Measurements from ENCODE around the gene LRPAP1. TPM values are rescaled to one million over a fixed set of nuclear protein-coding genes. Genes with fewer than 3 reads are reported as not detected.
"Not testable (repeated sequence)": the region's sequence is repeated elsewhere in the genome, so short reads cannot be mapped to it uniquely, and the experiment has no call there.

LRPAP1 gene
- polyA plus RNA-seq, 2 of the 4 experiments (the other 2 are of a cell fraction), result 64.3 to 81.1 TPM

DNA sequence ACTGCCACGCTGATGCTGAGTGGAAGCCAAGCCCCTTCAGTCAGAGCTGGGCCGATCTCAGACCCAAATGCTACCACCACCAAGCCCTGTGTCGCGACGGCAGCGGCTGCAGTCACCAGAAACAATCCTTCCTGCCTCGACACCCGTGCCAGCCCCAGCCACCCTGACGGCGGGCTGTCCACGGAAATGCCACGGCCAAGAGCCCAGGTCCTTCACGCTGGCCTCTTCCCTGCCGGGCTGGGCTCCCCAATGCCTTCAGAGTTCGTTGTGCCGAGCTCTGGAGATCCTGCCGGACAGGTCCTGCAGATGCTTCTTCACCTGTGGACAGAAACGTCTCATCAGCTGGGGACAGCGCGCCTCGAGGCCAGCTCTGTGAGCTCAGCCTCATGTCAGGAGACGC lies 19.5 kb downstream of the LRPAP1 start:
- ATAC-seq, result no peak
- TF ChIP-seq TFCP2L1 (CRISPR knock-in tag; IDR thresholded peaks at IDR 0.05) (no peak), ESRRA (IDR thresholded peaks at IDR 0.05; ENCODE audit: borderline replicate concordance, low read length) (no peak), HDAC2 (IDR thresholded peaks at IDR 0.05) (no peak), FOSL2 (IDR thresholded peaks at IDR 0.05) (no peak), FOSL2 (CRISPR knock-in tag; IDR thresholded peaks at IDR 0.05) (no peak), BHLHE40 (IDR thresholded peaks at IDR 0.05; ENCODE audit: low read depth, low read length) (no peak)
- TF ChIP-seq, protein P1, sequence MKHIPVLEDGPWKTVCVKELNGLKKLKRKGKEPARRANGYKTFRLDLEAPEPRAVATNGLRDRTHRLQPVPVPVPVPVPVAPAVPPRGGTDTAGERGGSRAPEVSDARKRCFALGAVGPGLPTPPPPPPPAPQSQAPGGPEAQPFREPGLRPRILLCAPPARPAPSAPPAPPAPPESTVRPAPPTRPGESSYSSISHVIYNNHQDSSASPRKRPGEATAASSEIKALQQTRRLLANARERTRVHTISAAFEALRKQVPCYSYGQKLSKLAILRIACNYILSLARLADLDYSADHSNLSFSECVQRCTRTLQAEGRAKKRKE (CRISPR knock-in tag; IDR thresholded peaks at IDR 0.05; ENCODE audit: low read depth), result no peak
- Histone ChIP-seq H3K4me3 (no peak overlapping the region), H3K4me2 (no peak overlapping the region), H3K27ac (no peak overlapping the region), H3K9me3 (no peaks in the 10 kb centered on the region), H3K4me1 (no peaks in the 10 kb centered on the region)
- CTCF ChIA-PET, result interaction anchor here (0.6 kb wide), 1 partner anchor 12 kb away, joined by 3 read pairs; no protein-coding TSS in a partner anchor
- 94% methylated on average over 12 of the region's 22 CpGs for WGBS (ENCODE audit: missing lambda C conversion rate)
- FAIRE-seq, result no peak
- POLR2A ChIA-PET, result no interaction called here
- no peak for DNase-seq (ENCODE audit: low read depth in 1 of 2, low spot score in 1 of 2)

DNA sequence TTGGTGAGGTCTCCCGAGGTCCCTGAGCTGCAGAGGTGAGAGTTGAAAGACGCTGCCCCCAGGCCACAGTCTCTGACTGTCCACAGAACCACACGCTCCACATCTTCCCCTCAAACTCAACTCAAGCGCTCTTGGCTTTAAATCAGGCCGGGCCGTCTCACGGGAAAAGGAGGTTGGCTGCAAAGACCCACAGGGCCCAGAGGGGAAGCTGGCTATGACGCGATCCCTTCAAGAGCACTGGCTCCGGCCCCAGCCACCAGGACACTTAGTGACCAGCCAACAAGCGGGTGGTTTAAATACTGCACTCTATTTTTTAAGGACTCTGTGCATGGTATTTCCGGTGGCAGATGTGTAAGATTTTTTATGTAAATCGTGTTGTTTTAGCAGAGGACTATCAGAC lies 19.9 kb downstream of the LRPAP1 start:
- Histone ChIP-seq H3K9me3 (no peaks in the 10 kb centered on the region), H3K4me2 (no peak overlapping the region), H3K27ac (no peak overlapping the region), H3K4me3 (no peak overlapping the region), H3K4me1 (no peaks in the 10 kb centered on the region)
- ATAC-seq, result no peak
- POLR2A ChIA-PET, result no interaction called here
- CTCF ChIA-PET, result no interaction called here
- TF ChIP-seq CHD4 (IDR thresholded peaks at IDR 0.05; ENCODE audit: borderline replicate concordance), result no peak
- no peak for TF ChIP-seq ZSCAN20 (CRISPR knock-in tag; IDR thresholded peaks at IDR 0.05)
- TF ChIP-seq MAFK (IDR thresholded peaks at IDR 0.05; ENCODE audit: partially characterized antibody), result no peak
- no peak for DNase-seq (ENCODE audit: low read depth in 1 of 2, low spot score in 1 of 2)
- FAIRE-seq, result no peak
- WGBS (ENCODE audit: missing lambda C conversion rate), result 89% methylated on average over 13 of the region's 13 CpGs

DNA sequence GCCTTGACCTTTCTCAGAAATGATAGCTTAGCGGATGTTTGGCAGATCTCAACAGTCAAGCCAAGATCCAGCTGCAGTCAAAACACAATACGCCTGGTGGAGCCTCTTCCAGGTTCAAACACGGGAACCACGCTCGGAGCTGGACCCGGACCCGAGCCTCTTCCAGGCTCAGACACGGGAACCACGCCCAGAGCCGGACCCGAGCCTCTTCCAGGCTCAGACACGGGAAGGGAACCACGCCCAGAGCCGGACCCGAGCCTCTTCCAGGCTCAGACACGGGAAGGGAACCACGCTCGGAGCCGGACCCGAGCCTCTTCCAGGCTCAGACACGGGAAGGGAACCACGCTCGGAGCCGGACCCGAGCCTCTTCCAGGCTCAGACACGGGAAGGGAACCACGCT lies 20.6 kb downstream of the LRPAP1 start:
- CTCF ChIA-PET; ATAC-seq; H3K9me3 ChIP-seq; FAIRE-seq; H3K4me3 ChIP-seq; POLR2A ChIA-PET; DNase-seq (ENCODE audit: low read depth in 1 of 2, low spot score in 1 of 2); H3K4me1 ChIP-seq; H3K27ac ChIP-seq; H3K4me2 ChIP-seq: not testable (repeated sequence)
- WGBS (ENCODE audit: missing lambda C conversion rate), result 93% methylated on average over 6 of the region's 27 CpGs

DNA sequence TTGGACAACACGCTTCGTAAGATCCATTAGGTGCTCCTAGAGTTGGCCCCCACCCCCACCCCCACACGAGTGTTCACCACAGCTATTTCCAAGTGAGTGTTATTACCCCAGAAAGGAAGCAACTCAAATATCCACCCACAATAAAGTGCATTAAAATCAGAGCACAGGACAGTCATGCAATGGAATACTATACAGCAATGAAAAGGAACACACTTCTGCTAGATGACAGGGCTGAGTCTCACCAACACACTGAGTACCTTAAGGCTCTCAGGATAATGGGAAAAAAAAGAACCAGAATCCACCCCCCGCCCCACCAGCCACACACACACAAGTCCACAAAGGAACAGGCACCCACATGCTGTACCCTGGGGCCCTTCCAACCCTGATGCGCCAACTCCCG lies 21.0 kb downstream of the LRPAP1 start:
- Histone ChIP-seq H3K9me3 (no peaks in the 10 kb centered on the region), H3K4me3 (no peak overlapping the region), H3K4me2 (no peak overlapping the region), H3K4me1 (no peaks in the 10 kb centered on the region), H3K27ac (no peak overlapping the region)
- no peak for FAIRE-seq
- WGBS (ENCODE audit: missing lambda C conversion rate), result 98% methylated on average over 5 of the region's 6 CpGs
- no peak for DNase-seq (ENCODE audit: low read depth in 1 of 2, low spot score in 1 of 2)
- ATAC-seq, result no peak
- ChIA-PET POLR2A (no interaction called here), CTCF (no interaction called here)
- no peak for TF ChIP-seq CEBPB (IDR thresholded peaks at IDR 0.05)
- TF ChIP-seq NFE2L2 (conservative IDR thresholded peaks at IDR 0.05; ENCODE audit: low read length), result no peak
- TF ChIP-seq ZFP36 (IDR thresholded peaks at IDR 0.05; ENCODE audit: borderline replicate concordance, partially characterized antibody), result no peak
- no peak for TF ChIP-seq MAFK (IDR thresholded peaks at IDR 0.05; ENCODE audit: partially characterized antibody)
- TF ChIP-seq, protein P2, sequence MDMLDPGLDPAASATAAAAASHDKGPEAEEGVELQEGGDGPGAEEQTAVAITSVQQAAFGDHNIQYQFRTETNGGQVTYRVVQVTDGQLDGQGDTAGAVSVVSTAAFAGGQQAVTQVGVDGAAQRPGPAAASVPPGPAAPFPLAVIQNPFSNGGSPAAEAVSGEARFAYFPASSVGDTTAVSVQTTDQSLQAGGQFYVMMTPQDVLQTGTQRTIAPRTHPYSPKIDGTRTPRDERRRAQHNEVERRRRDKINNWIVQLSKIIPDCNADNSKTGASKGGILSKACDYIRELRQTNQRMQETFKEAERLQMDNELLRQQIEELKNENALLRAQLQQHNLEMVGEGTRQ (IDR thresholded peaks at IDR 0.05), result no peak
- TF ChIP-seq, protein P3, sequence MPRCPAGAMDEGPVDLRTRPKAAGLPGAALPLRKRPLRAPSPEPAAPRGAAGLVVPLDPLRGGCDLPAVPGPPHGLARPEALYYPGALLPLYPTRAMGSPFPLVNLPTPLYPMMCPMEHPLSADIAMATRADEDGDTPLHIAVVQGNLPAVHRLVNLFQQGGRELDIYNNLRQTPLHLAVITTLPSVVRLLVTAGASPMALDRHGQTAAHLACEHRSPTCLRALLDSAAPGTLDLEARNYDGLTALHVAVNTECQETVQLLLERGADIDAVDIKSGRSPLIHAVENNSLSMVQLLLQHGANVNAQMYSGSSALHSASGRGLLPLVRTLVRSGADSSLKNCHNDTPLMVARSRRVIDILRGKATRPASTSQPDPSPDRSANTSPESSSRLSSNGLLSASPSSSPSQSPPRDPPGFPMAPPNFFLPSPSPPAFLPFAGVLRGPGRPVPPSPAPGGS (IDR thresholded peaks at IDR 0.05), result no peak
- TF ChIP-seq PHF8 (IDR thresholded peaks at IDR 0.05; ENCODE audit: borderline replicate concordance, low read depth), result no peak
- no peak for TF ChIP-seq RFX5 (IDR thresholded peaks at IDR 0.05)
- TF ChIP-seq TP53 (CRISPR knock-in tag; IDR thresholded peaks at IDR 0.05), result no peak
- TF ChIP-seq RCOR1 (IDR thresholded peaks at IDR 0.05; ENCODE audit: low read depth, low read length), result no peak
- no peak for TF ChIP-seq EP300 (IDR thresholded peaks at IDR 0.05)
